Body of pancreas (tissue), 4 donors: ENCODE results near the gene GOLGA8O. TPM values are rescaled to one million over a fixed set of nuclear protein-coding genes. Genes with fewer than 3 reads are reported as not detected.
"Not testable (repeated sequence)": the region's sequence is repeated elsewhere in the genome, so short reads cannot be mapped to it uniquely, and the experiment has no call there.

ENCODE experiments used
- ATAC-seq: fragments of 150-250 bp; one replicate; pipeline ENCODE4 v1.9.1; 2016
- DNase-seq, 4 donors: peaks; one replicate each; pipeline ENCODE4 v3.0.0-alpha.2; 2019
- H3K27ac ChIP-seq, 4 donors: fragments of 200-600 bp; sonication (generic); 1 replicate in 3 of 4; 2 replicates in 1 of 4; pipeline versions ENCODE4 v1.5.1 to v1.6.1; 2016 to 2019; ENCODE audit warnings: mild to moderate bottlenecking in 1 of 4, mixed read lengths in 1 of 4, moderate library complexity in 1 of 4
- H3K27me3 ChIP-seq, 2 donors: fragments of 200-600 bp; sonication (generic); one replicate each; pipeline ENCODE4 v1.6.0; 2016; ENCODE audit warnings: mild to moderate bottlenecking in 1 of 2
- H3K36me3 ChIP-seq, 2 donors: fragments of 200-600 bp; sonication (generic); replicated peaks in 1 of 2; 2 replicates each; pipeline ENCODE4 v1.5.1; 2016; ENCODE audit warnings: low read depth in 2 of 2; ENCODE audit not compliant: insufficient read depth in 1 of 2
- H3K4me1 ChIP-seq: fragments of 200-600 bp; sonication (generic); one replicate; pipeline ENCODE4 v1.6.0; 2016
- H3K4me3 ChIP-seq, 2 donors: fragments of 200-600 bp; sonication (generic); 1 replicate in 1 of 2; 2 replicates in 1 of 2; pipeline ENCODE4 v1.5.1; 2016 to 2019
- H3K9me3 ChIP-seq, 3 donors: fragments of 200-600 bp; sonication (generic); 1 replicate in 2 of 3; 2 replicates in 1 of 3; pipeline ENCODE4 v1.5.1; 2016
- WGBS, 2 donors: methylation state at CpG; one replicate each; pipeline ENCODE4 v1.1.5; 2017; 5-methylcytosine and 5-hydroxymethylcytosine counted together
- intact Hi-C: fragments of 100-400 bp; cut with DNase I; formaldehyde crosslinking; loops from one replicate; pipeline ENCODE4 v1.15.1; 2023
- small RNA-seq: library from RNA; depleted of rRNA; stranded (forward); fragments of <200 nt; gene quantifications from one replicate; pipeline ENCODE3, GENCODE V24; 2016
- total RNA-seq, 2 donors: library from RNA; depleted of rRNA; stranded (reverse); fragments of >200 nt; gene quantifications; one replicate each; pipeline ENCODE4 v1.1.0, GENCODE V29; 2016
- TF ChIP-seq, protein P1 (sequence below), 7 experiments: fragments of 450-650 bp in 4 of 7; fragments of 200-600 bp in 3 of 7; sonication (generic) in 3 of 7; IDR thresholded peaks; one replicate each; pipeline ENCODE4 v1.5.1; 2016 to 2019; ENCODE audit warnings: antibody characterized with exemption in 7 of 7

Gene GOLGA8O
- total RNA-seq, 2 donors from 2014 or later = not detected

GRCh38 chr15:32426511-32426910 is 28.9 kb downstream of the GOLGA8O start:
- ATAC-seq, H3K9me3 ChIP-seq, H3K27ac ChIP-seq, H3K27me3 ChIP-seq, H3K4me1 ChIP-seq, H3K36me3 ChIP-seq, intact Hi-C loops, H3K4me3 ChIP-seq: not testable (repeated sequence)
- WGBS, 2 donors = 83 to 87% methylated on average over 4 of the region's 4 CpGs
- peak in 1 of 4 donors; percentile 8 for DNase-seq

- peak; percentile 33 for ATAC-seq
- TF ChIP-seq, protein P1, sequence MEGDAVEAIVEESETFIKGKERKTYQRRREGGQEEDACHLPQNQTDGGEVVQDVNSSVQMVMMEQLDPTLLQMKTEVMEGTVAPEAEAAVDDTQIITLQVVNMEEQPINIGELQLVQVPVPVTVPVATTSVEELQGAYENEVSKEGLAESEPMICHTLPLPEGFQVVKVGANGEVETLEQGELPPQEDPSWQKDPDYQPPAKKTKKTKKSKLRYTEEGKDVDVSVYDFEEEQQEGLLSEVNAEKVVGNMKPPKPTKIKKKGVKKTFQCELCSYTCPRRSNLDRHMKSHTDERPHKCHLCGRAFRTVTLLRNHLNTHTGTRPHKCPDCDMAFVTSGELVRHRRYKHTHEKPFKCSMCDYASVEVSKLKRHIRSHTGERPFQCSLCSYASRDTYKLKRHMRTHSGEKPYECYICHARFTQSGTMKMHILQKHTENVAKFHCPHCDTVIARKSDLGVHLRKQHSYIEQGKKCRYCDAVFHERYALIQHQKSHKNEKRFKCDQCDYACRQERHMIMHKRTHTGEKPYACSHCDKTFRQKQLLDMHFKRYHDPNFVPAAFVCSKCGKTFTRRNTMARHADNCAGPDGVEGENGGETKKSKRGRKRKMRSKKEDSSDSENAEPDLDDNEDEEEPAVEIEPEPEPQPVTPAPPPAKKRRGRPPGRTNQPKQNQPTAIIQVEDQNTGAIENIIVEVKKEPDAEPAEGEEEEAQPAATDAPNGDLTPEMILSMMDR (IDR thresholded peaks at IDR 0.05) = peak in 3 of 7 experiments; percentile 9 to 46 (median 21)
- H3K4me1 ChIP-seq, intact Hi-C loops, H3K9me3 ChIP-seq, H3K4me3 ChIP-seq, H3K27me3 ChIP-seq, H3K36me3 ChIP-seq, H3K27ac ChIP-seq: not testable (repeated sequence)
- 0% methylated on average over 2 of the region's 3 CpGs for WGBS, 2 donors
- DNase-seq = peak in 1 of 4 donors; percentile 2
Measured at GRCh38 chr15:32407903-32408302, 47.5 kb downstream of the GOLGA8O start.

DNA sequence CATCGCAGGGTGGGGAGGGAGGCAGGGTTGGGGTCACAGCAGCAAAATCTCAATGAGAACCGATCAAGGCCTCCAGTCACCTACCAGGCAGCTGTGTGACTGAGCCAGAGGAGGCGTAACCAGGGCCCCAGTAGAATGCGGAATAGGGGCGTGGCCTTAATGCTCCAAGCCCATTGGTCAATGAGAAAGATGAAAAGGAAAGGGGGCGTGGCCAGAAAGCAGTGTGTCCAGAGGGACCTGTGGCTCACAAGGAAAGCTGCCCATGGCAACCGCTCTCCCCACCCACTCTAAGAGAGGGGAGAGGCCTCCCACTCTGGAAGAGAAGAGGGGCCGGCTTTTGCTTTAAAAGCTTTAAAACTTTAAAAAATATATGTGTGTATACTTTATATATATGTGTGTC is 52.2 kb downstream of the GOLGA8O start, which contains the start of gene GOLGA8K:
Gene GOLGA8K, minus strand, starts transcription at position 101 of the 400 bp plus-strand sequence. Its CDS starts 98 bp downstream, at position 3.
- intact Hi-C loops, H3K9me3 ChIP-seq, DNase-seq, ATAC-seq, H3K27me3 ChIP-seq, H3K36me3 ChIP-seq, H3K4me1 ChIP-seq, H3K27ac ChIP-seq, H3K4me3 ChIP-seq: not testable (repeated sequence)
- no CpG with 5 or more reads among the region's 8 CpGs for WGBS, 2 donors

DNA sequence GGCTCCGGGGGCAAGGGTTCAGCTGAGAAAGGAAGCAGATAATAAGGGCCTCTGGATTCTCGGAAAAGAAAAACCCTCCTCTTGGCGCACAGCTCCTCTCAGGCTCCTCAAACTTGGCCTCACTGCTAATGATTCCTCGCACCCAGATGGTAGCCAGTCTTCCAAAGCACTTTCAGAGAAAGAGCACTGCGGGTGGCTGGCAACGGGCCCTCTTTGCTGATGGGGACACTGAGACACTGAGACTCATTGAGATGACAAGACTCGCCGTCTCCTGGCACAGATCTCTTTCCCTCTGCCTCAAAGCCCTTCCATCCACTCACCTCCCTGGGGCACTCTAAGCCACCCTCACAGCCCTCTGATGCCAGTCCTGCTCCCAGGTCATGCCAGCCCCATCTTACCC is 58.9 kb downstream of the GOLGA8O start:
- not testable (repeated sequence) for H3K27me3 ChIP-seq, DNase-seq

More for the DNA sequence above, 58.9 kb downstream of the GOLGA8O start:
- H3K4me3 ChIP-seq, intact Hi-C loops, H3K27ac ChIP-seq, H3K36me3 ChIP-seq, H3K9me3 ChIP-seq, H3K4me1 ChIP-seq, ATAC-seq: not testable (repeated sequence)
- no CpG with 5 or more reads among the region's 8 CpGs for WGBS, 2 donors

Small RNAs within 50 kb of the gene (small RNA-seq; reads per million reads assigned to genes)
- gene AC135983.5 (not detected), gene RF00096 (not detected), gene RN7SL539P (not detected)

Other genes with a start within 250 kb of the GOLGA8O start
- gene GOLGA8K, start 52.3 kb downstream of the GOLGA8O start, total RNA-seq = under 1 TPM in 1 of 2 donors, not detected in 1; 0.78 TPM
- 10 to 100 TPM; 23.3 to 26.7 TPM for gene GOLGA8N, start 137.8 kb upstream of the GOLGA8O start, total RNA-seq
- 1 to 10 TPM in 1 of 2 donors, under 1 TPM in 1; 0.33 to 1.6 TPM for gene ARHGAP11A, start 159.9 kb upstream of the GOLGA8O start, total RNA-seq
- 10 to 100 TPM; 49.4 to 50.1 TPM for gene SCG5, start 186.1 kb upstream of the GOLGA8O start, total RNA-seq